GM18867 (cell line): ENCODE data around the gene HDHD5.

ENCODE experiments used
- ATAC-seq: cut with Tn5 transposase; IDR thresholded peaks from one replicate; pipeline ENCODE4 v1.9.1; 2021; ENCODE audit warnings: mild to moderate bottlenecking, moderate library complexity; ENCODE audit not compliant: unreplicated experiment

HDHD5 gene

GRCh38 chr22:17158568-17159503, at the start of gene HDHD5:
Gene HDHD5 (minus strand): TSS chr22:17159277. CDS start chr22:17159251, 26 bp downstream.
- ATAC-seq, result peak; percentile 72

DNA sequence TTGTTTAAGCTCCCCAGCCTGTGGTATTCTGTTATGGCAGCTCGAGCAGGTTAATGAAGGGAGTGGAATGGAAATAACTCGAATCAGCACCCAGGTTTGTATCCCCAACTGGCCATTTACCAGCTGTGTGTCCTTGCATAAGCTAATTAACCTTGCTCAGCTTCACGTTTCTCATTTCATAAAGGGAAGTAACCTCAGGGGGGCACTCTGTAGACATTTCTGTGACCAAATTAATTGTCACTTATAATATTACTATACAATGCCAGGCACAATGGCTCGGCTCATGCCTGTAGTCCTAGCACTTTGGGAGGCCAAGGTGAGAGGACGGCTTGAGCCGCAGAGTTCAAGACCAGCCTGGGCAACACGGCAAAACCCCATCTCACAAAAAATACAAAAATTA, 46.4 kb upstream of the HDHD5 start:
- ATAC-seq, result no peak

DNA sequence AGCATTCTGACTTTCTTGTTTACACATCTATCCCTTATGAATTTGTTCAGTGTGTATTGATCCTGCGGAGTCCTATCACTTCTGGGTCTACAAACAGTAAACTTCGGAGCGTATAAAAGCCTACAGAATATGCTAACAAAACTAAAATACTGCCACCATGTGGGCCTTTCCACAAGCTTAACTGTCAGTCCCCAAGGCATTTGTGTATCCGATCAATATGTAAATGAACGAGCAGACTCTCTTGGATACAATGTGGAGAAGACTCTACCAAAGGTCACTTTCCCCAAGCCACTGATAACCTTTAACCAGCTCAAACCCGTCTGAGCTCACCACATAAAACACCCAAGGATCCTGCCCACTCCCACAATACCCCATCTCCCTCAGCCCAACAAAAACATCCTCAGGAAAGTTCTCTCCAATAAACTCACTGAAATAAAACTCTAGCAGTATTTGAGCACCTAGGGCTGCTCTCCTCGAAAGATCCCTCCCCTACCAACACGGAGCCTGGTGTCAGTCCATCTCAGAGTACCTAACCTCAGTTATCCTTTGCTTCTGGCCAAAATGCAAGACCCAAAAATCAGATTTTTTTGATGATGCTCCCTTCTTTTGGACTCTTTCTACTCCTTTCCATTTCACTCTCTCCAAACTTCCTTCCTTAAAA, 42.3 kb upstream of the HDHD5 start:
- no peak for ATAC-seq

GRCh38 chr22:17199003-17199731, 40.1 kb upstream of the HDHD5 start:
- ATAC-seq, result no peak

DNA sequence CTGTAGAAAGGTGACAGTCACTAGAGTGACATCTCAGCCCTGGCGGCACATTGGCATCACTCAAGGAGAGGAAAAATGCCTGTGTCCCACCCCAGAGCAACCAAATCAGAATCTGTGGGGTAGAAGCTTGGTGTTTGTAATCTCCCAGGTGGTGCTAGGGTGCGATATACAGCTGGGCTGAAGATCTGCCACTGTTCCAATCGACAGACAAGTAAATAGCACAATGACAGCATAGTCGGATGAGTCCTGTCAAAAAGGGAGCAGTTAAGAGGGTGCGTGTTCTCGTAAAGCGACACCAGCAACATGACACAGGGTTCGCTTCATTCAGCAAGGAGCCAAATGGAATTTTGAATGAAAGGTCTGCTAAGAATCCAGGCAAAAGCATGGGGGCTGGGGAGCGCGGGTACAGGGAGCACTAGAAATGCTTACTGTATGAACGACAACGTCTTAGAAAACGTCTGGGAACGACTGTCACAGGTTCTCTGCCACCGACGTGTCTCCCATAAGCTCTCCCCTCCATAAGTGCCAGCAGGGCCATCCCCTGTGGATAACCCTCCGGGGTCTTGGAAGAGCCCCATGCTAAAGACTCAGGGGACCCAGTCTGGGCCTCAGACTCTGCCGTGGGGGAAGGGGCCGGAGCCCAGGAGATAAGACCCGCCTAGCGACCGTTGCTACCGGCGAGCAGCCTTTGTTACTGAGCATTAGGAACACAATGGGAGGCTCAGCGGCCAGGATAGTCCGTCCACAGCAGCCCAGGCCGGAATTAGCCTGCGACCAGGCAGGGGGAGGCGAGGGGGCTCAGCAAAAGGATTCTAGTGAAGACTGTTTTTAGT, 39.3 kb upstream of the HDHD5 start:
- ATAC-seq, result no peak

- ATAC-seq, result no peak
Measured at GRCh38 chr22:17194213-17194612, 35.1 kb upstream of the HDHD5 start.

- no peak for ATAC-seq
Measured at GRCh38 chr22:17192186-17192585, 33.1 kb upstream of the HDHD5 start.

DNA sequence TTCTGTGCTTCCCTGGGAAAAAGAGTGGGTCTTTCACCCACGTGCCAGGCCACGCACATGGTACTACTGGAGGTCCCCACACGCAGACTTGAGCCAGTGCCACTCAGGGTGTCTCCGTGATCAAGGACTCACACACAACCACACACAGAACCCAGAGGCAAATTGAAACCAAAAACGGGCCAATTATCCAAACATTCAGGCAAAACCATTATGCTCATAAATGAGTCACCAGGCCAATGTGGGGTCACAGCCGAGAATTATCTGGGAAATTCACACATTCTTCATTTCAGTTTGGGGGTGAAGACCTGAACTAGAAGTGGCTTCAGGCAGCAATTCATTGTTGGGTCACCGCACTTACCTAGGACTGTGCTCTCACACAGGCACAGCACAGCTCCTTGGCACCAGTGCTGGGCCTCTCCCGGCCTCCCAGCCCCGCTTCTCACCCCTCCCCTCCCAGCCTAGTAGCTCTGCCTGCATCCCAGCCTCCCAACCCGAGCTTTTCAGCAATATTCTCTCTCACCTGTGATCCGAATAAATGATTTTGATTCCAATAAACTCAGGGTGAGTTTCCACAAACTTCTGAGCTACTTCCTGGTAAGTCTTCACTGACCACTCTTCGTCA, 32.2 kb upstream of the HDHD5 start:
- ATAC-seq, result no peak

DNA sequence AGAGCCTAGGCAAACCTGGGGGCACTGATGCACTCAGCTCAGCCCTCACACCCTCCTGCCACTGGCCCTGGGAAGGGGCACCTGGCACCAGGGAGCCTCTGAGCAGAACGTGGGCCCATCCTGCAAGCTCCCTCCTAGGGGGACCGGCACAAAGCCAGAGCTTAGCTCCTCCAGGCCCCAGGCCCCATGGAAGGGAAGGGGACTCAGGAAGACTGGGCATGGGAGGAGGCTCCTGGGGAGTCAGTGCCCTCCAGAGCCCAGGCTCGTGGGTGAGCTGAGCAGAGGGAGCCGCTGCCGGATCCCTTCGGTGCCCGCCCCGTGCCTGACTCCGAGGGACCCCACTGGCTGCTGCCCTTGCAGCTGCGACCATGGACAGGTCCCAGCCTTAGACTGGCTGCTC, 31.6 kb upstream of the HDHD5 start:
- no peak for ATAC-seq

GRCh38 chr22:17176715-17177114, 17.6 kb upstream of the HDHD5 start:
- no peak for ATAC-seq

DNA sequence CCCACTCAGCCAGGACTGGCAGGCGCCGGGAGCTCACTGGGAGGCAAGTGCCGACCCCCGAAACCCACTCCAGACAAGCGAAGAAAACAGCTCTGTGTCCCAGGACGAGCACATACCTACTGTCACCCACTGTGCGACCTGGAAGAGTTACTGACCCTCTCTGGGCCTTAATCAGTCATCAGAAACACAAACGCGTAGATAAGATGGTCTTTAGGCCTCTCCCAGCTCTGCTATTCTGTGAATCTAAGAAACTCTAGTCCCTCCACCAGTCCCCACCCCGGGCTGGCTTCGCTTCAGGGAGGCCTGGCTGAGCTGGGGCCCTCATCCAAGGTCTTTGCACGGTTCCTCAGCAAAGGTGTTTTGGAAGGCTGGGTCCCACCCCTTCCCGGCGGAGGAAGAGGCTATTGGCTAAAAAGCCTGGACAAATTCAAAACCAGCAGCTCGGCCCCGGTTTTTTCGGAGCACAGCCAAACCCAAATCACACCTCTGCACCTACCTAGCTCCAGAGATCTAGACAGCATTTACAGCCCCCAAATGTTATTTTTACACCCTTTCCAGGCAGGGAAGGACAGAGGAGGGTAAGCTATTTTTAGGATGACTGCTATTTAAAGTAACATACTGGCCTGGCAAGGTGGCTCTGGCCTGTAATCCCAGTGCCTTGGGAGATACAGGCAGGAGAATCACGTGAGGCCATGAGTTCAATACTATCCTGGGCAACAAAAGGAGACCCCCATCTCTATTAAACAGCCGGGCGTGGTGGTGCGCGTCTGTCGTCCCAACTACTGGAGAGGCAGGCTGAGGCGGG, 13.2 kb upstream of the HDHD5 start:
- ATAC-seq, result no peak

DNA sequence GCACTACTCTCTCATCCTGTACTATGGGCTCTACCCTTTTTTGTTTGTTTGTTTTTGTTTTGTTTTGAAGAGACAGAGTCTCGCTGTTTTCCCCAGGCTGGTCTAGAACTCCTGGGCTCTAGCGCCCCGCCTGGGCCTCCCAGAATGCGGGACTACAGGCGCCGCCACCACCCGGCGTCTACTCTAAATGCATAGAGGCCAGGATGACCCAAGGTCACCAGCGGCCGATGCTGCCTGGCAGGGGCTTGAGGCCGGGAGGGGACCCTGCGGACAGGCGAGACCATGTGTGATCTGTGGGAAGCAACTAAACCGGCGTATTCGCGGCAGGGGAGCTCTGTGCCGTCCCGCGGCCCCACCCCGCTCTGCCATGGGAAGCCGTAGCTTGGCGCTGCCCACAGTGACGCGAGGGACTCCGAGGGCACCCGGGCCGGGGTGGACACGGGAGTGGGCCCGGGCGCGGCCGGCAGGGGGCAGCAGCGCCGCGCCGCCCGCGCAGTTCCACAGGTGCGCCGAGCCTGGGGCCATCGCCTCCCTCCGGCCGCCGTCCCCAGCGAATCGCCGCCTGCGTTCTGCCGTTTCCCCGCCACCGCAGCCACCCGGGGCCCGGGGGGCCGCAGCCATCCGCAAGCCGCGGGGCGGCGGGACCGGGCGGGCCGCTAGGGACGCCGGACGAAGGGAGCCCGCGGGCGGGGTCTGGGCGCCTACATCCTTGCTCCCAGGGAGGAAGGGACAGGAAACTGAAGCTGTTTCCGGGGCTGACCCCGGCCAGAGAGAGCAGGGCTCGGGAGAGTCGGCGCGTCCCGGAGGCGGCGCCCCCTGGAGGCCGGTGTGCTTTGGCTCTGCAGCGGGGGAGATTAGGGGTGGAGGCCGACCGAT, 12.3 kb upstream of the HDHD5 start:
- peak; percentile 88 for ATAC-seq

GRCh38 chr22:17167486-17167885, 8.4 kb upstream of the HDHD5 start:
- no peak for ATAC-seq

DNA sequence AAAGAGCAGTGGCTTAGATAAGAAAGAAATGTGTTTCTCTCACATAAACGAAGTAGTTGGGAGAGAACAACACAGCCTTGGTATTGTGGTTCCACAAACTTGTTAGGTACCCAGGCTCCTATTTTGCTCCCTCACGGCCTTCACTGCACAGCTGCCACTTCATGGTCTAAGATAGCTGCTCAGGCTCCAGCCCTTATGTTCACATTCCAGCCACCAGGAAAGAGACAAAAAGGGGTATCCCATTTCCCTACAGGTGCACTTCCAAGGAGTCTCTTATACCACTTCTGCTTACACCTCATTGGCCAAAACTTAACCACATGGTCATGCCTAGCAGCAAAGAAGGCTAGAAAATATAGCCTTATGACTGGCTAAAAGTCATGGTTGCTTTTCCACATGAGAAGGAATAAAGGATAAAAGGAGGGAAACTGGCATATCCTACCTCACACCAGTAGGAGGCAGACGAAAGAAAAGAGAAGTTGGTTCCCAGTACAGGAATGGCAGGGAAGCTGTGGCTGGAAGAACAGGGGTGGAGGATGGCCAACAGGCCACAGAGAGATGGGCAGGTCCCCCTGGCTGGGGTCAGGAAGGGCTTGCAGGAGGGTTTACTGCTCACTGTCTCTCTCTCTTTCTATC, 5.4 kb upstream of the HDHD5 start:
- no peak for ATAC-seq

DNA sequence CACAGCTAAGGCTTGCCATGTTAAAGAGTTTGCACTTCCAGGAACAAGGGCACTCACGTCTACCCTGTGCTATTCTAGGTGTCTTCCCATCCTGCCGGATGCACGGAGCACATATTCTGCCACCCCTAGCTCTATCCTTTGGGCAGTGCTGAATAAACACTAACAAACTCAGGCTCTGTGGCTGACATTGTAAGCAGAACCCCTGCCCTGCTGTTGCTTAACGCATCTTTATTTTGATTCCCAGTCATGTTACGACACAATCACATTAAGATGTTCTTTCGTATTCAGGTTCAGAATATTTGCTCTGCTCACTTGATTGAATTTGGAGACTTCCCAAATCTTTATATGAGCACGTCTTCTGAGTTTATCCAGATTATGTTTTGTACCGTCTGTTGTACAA, 3.7 kb upstream of the HDHD5 start:
- no peak for ATAC-seq

- ATAC-seq, result no peak
Measured at GRCh38 chr22:17161991-17162390, 2.9 kb upstream of the HDHD5 start.

GRCh38 chr22:17159504-17159951, 451 bp upstream of the HDHD5 start:
- ATAC-seq, result peak; percentile 18

DNA sequence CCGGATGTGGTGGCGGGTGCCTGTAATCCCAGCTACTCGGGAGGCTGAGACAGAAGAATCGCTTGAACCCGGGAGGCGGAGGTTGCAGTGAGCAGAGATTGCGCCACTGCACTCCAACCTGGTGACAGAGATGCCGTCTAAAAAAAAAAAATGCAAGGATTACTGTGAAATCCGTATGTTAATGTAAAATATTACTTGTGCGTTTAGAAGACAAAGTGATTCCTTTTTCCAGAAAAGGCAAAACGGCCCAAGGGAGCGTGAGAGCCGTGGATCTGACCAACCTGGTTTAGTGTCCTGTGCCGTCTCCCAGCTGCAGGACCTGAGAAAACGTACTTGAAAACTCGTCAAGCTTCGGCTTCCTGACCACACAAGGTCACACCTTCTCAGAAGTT, 905 bp downstream of the HDHD5 start:
- no peak for ATAC-seq
